H54 (cell line): ENCODE results near the gene DNM3.

ENCODE experiments used
- DNase-seq: peaks from one replicate; pipeline ENCODE4 v3.0.0; 2011; ENCODE audit warnings: low spot score, mixed read lengths; ENCODE audit not compliant: insufficient read length
- FAIRE-seq: peaks from 3 replicates; lab custom pipeline; 2011; peaks lifted over from hg19 to GRCh38; lab: Jason Lieb, UNC
- POLR2A ChIP-seq: IDR thresholded peaks from 2 replicates; pipeline ENCODE4 v1.6.1; 2011; ENCODE audit warnings: low read depth, mild to moderate bottlenecking, low read length

DNM3 gene

GRCh38 chr1:172457479-172458130, 616.3 kb downstream of the DNM3 start:
- no peak for DNase-seq
- no peak for TF ChIP-seq POLR2A
- FAIRE-seq: no peak

GRCh38 chr1:172460177-172460576, 618.9 kb downstream of the DNM3 start:
- TF ChIP-seq POLR2A: no peak
- DNase-seq: no peak
- FAIRE-seq: no peak

GRCh38 chr1:172460887-172461315, 619.6 kb downstream of the DNM3 start:
- FAIRE-seq (no peak), DNase-seq (no peak)
- no peak for TF ChIP-seq POLR2A
